NB4 (cell line): ENCODE results near the gene SUV39H2.
"Not testable (repeated sequence)": the region's sequence is repeated elsewhere in the genome, so short reads cannot be mapped to it uniquely, and the experiment has no call there.

Experiments
- CTCF ChIP-seq: IDR thresholded peaks from one replicate; pipeline ENCODE4 v1.5.1; 2012; ENCODE audit warnings: low read depth, low read length
- MAX ChIP-seq: IDR thresholded peaks from 2 replicates; pipeline ENCODE4 v1.6.1; 2011; ENCODE audit warnings: low read depth, low read length
- MYC ChIP-seq: IDR thresholded peaks from 2 replicates; pipeline ENCODE4 v1.6.1; 2011; ENCODE audit warnings: low read depth, low read length
- POLR2A ChIP-seq: IDR thresholded peaks from 2 replicates; pipeline ENCODE4 v1.6.1; 2011; ENCODE audit warnings: mild to moderate bottlenecking; ENCODE audit not compliant: insufficient read length; ENCODE audit errors: extremely low read depth

- not testable (repeated sequence) for TF ChIP-seq CTCF, MYC, MAX, POLR2A
Observed at GRCh38 chr10:14907591-14907990, 28.9 kb downstream of the SUV39H2 start.
